Liver (tissue), 9 donors: ENCODE data around the gene SGIP1. TPM values are rescaled to one million over a fixed set of nuclear protein-coding genes. Genes with fewer than 3 reads are reported as not detected.

Experiments
- DNase-seq: peaks from one replicate; pipeline ENCODE4 v3.0.0-alpha.2; 2017; ENCODE audit warnings: low spot score
- H3K27ac ChIP-seq, 2 donors: one replicate each; pipeline ENCODE4 v1.7.0; 2013; ENCODE audit warnings: inconsistent platforms in 2 of 2, low read length in 2 of 2, control low read depth in 1 of 2, low read depth in 1 of 2, mild to moderate bottlenecking in 1 of 2
- H3K27me3 ChIP-seq, 4 donors: one replicate each; pipeline versions ENCODE4 v1.6.1 to v1.7.0; 2013; ENCODE audit warnings: low read length in 3 of 4, inconsistent platforms in 1 of 4, mild to moderate bottlenecking in 1 of 4, moderate library complexity in 1 of 4; ENCODE audit not compliant: control insufficient read depth in 4 of 4, insufficient read depth in 4 of 4
- H3K36me3 ChIP-seq, 4 donors: one replicate each; pipeline versions ENCODE4 v1.6.1 to v1.7.0; 2013; ENCODE audit warnings: low read length in 3 of 4, mild to moderate bottlenecking in 3 of 4, low read depth in 1 of 4, moderate library complexity in 1 of 4; ENCODE audit not compliant: control insufficient read depth in 4 of 4, insufficient read depth in 3 of 4
- H3K4me1 ChIP-seq, 4 donors: one replicate each; pipeline versions ENCODE4 v1.6.1 to v1.7.0; 2013; ENCODE audit warnings: low read length in 3 of 4, mild to moderate bottlenecking in 3 of 4, moderate library complexity in 1 of 4; ENCODE audit not compliant: control insufficient read depth in 4 of 4, insufficient read depth in 4 of 4
- H3K4me3 ChIP-seq, 3 donors: one replicate each; pipeline versions ENCODE4 v1.6.1 to v1.7.0; 2013; ENCODE audit warnings: low read length in 3 of 3, control low read depth in 1 of 3, low read depth in 1 of 3, mild to moderate bottlenecking in 1 of 3
- H3K9ac ChIP-seq, 2 donors: one replicate each; pipeline ENCODE4 v1.7.0; 2013; ENCODE audit warnings: low read length in 2 of 2, mild to moderate bottlenecking in 2 of 2, moderate library complexity in 2 of 2, control low read depth in 1 of 2, low read depth in 1 of 2
- H3K9me3 ChIP-seq, 4 donors: one replicate each; pipeline versions ENCODE4 v1.6.1 to v1.7.0; 2013; ENCODE audit warnings: low read length in 3 of 4; ENCODE audit not compliant: control insufficient read depth in 4 of 4
- EGR1 ChIP-seq, 2 donors: IDR thresholded peaks; 2 replicates each; pipeline ENCODE4 v1.6.1; 2016 to 2018; ENCODE audit warnings: antibody characterized with exemption in 2 of 2, low read depth in 2 of 2
- FOXA1 ChIP-seq: IDR thresholded peaks from 2 replicates; pipeline ENCODE4 v1.6.1; 2016; ENCODE audit warnings: antibody characterized with exemption
- FOXA2 ChIP-seq: IDR thresholded peaks from 2 replicates; pipeline ENCODE4 v1.6.1; 2016; ENCODE audit warnings: antibody characterized with exemption
- GABPA ChIP-seq, 2 donors: IDR thresholded peaks in 1 of 2; conservative IDR thresholded peaks in 1 of 2; 2 replicates each; pipeline ENCODE4 v1.6.1; 2016; ENCODE audit warnings: antibody characterized with exemption in 2 of 2, mild to moderate bottlenecking in 1 of 2, moderate library complexity in 1 of 2
- JUND ChIP-seq, 2 donors: IDR thresholded peaks; 2 replicates each; pipeline ENCODE4 v1.6.1; 2016; ENCODE audit warnings: antibody characterized with exemption in 2 of 2
- NR2F2 ChIP-seq: IDR thresholded peaks from 2 replicates; pipeline ENCODE4 v1.6.1; 2016; ENCODE audit warnings: antibody characterized with exemption
- SP1 ChIP-seq: IDR thresholded peaks from 2 replicates; pipeline ENCODE4 v1.6.1; 2018; ENCODE audit warnings: antibody characterized with exemption, mild to moderate bottlenecking
- TAF1 ChIP-seq: conservative IDR thresholded peaks from 2 replicates; pipeline ENCODE4 v1.6.1; 2016; ENCODE audit warnings: antibody characterized with exemption, mild to moderate bottlenecking
- YY1 ChIP-seq: IDR thresholded peaks from 2 replicates; pipeline ENCODE4 v1.6.1; 2016; ENCODE audit warnings: antibody characterized with exemption, mild to moderate bottlenecking
- WGBS: extraction: QIAGEN DNeasy Blood & Tissue Kit; methylation state at CpG from one replicate; pipeline ENCODE4 v1.1.7; 2013; 5-methylcytosine and 5-hydroxymethylcytosine counted together
- polyA plus RNA-seq, 2 donors: library from polyadenylated mRNA; stranded (reverse) in 1 of 2; unstranded in 1 of 2; fragments of 200-250 nt in 1 of 2; fragments of >200 nt in 1 of 2; fragmentation: Nextera tagmentation in 1 of 2; extraction: Ambion mirVana in 1 of 2; gene quantifications; one replicate each; pipeline versions ENCODE4 v1.2.1 to v1.2.3, GENCODE V29; 2013 to 2015
- total RNA-seq, 2 donors: library from RNA; depleted of rRNA; stranded (reverse); fragments of >200 nt; gene quantifications; one replicate each; pipeline ENCODE4 v1.2.3, GENCODE V29; 2014
- TF ChIP-seq, protein P1 (sequence below): IDR thresholded peaks from 2 replicates; pipeline ENCODE4 v1.6.1; 2016; ENCODE audit warnings: antibody characterized with exemption
- TF ChIP-seq, protein P2 (sequence below): IDR thresholded peaks from 2 replicates; pipeline ENCODE4 v1.6.1; 2016; ENCODE audit warnings: antibody characterized with exemption, mild to moderate bottlenecking
- TF ChIP-seq, protein P3 (sequence below): fragments of 150-350 bp; IDR thresholded peaks from 2 replicates; pipeline ENCODE4 v1.5.1; 2017; ENCODE audit warnings: improper control_type of control experiment, low read depth, low read length; ENCODE audit not compliant: missing input control
- TF ChIP-seq, protein P4 (sequence below): IDR thresholded peaks from 2 replicates; pipeline ENCODE4 v1.6.1; 2016; ENCODE audit warnings: antibody characterized with exemption
- TF ChIP-seq, protein P5 (sequence below): IDR thresholded peaks from 2 replicates; pipeline ENCODE4 v1.6.1; 2016; ENCODE audit warnings: antibody characterized with exemption
- donor health status: healthy.
- donor health status: healthy.
- donor health status: healthy.
- donor health status: healthy.
- donor health status: healthy.

Gene SGIP1
- total and polyA plus RNA-seq, 4 donors: 0.09 to 2.5 (median 0.38) TPM

DNA sequence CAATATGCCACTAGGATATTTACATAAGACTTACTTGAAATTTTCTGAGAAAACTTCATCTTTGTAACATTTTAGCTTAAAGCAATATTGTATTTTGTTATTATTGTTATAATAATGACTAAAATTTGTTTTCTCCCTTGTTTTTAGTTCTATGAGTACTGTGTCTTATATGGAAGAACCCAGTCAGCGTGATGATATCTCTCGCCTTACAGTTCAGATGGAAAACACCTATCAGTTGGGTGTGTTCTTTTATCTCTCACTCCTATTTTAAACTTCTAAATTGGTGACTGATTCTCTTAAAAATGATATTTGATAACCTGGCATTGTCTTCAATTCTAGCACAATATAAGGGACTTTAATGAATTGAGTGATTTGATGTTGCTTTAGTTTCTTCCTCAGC, 236.3 kb downstream of the SGIP1 start:
- Histone ChIP-seq H3K36me3 (peaks cover 0 to 11% (median 2%) of the 10 kb centered on the region in 4 donors), H3K9ac (no peak overlapping the region), H3K4me1 (peaks cover 0 to under 1% (median 0%) of the 10 kb centered on the region in 4 donors), H3K9me3 (no peaks in the 10 kb centered on the region), H3K27me3 (no peaks in the 10 kb centered on the region), H3K27ac (no peak overlapping the region), H3K4me3 (no peak overlapping the region)
- 98% methylated on average over 2 of the region's 2 CpGs for WGBS
- DNase-seq: no peak
- TF ChIP-seq JUND (IDR thresholded peaks at IDR 0.05) (no peak), NR2F2 (no peak), FOXA2 (no peak)

DNA sequence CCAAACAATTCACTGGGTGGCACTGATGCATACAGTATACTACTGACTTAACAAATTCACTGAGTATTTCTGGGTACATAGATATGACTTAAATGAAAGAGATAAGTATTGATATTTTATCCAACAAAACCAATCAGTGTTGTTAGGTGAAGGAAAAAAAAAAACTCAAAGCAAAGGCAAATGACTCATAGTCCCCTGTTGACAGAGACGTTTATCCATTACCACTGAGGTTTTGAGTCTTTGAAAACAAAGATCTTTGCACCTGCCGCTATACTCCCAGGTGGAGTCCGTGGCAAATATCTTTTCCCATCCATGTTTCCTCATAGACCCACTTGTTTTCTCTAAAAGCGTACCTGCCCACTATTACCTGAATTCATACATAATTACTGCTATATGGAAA, 236.7 kb downstream of the SGIP1 start:
- Histone ChIP-seq H3K36me3 (peaks cover 0 to 11% (median 2%) of the 10 kb centered on the region in 4 donors), H3K9me3 (no peaks in the 10 kb centered on the region), H3K4me3 (no peak overlapping the region), H3K27ac (no peak overlapping the region), H3K9ac (no peak overlapping the region), H3K4me1 (no peaks in the 10 kb centered on the region), H3K27me3 (no peaks in the 10 kb centered on the region)
- WGBS: 89% methylated on average over 4 of the region's 4 CpGs
- DNase-seq: no peak
- TF ChIP-seq, protein P1, sequence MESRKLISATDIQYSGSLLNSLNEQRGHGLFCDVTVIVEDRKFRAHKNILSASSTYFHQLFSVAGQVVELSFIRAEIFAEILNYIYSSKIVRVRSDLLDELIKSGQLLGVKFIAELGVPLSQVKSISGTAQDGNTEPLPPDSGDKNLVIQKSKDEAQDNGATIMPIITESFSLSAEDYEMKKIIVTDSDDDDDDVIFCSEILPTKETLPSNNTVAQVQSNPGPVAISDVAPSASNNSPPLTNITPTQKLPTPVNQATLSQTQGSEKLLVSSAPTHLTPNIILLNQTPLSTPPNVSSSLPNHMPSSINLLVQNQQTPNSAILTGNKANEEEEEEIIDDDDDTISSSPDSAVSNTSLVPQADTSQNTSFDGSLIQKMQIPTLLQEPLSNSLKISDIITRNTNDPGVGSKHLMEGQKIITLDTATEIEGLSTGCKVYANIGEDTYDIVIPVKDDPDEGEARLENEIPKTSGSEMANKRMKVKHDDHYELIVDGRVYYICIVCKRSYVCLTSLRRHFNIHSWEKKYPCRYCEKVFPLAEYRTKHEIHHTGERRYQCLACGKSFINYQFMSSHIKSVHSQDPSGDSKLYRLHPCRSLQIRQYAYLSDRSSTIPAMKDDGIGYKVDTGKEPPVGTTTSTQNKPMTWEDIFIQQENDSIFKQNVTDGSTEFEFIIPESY: no peak

DNA sequence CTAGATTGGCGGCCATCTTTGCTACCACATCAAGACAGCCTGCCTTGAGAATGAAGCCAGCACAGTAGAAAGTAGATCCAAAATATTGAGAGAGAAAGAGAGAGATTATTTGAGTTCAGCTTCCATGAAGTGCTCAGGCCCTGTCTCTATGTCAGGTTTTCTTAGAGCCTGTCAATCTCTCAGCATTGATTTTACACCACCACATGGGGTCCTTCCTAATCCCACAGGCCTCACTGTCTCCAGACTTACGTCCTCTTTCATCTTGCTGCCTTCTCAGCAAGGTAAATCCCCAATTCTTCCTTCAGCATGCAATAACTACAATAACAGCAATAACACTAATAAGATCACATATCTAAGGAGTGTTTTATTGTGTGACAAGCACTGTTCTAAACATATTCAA, 239.3 kb downstream of the SGIP1 start:
- no peak for TF ChIP-seq SP1
- TF ChIP-seq YY1: no peak
- TF ChIP-seq, protein P2, sequence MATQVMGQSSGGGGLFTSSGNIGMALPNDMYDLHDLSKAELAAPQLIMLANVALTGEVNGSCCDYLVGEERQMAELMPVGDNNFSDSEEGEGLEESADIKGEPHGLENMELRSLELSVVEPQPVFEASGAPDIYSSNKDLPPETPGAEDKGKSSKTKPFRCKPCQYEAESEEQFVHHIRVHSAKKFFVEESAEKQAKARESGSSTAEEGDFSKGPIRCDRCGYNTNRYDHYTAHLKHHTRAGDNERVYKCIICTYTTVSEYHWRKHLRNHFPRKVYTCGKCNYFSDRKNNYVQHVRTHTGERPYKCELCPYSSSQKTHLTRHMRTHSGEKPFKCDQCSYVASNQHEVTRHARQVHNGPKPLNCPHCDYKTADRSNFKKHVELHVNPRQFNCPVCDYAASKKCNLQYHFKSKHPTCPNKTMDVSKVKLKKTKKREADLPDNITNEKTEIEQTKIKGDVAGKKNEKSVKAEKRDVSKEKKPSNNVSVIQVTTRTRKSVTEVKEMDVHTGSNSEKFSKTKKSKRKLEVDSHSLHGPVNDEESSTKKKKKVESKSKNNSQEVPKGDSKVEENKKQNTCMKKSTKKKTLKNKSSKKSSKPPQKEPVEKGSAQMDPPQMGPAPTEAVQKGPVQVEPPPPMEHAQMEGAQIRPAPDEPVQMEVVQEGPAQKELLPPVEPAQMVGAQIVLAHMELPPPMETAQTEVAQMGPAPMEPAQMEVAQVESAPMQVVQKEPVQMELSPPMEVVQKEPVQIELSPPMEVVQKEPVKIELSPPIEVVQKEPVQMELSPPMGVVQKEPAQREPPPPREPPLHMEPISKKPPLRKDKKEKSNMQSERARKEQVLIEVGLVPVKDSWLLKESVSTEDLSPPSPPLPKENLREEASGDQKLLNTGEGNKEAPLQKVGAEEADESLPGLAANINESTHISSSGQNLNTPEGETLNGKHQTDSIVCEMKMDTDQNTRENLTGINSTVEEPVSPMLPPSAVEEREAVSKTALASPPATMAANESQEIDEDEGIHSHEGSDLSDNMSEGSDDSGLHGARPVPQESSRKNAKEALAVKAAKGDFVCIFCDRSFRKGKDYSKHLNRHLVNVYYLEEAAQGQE: no peak
- no peak for TF ChIP-seq FOXA2
- TF ChIP-seq, protein P3, sequence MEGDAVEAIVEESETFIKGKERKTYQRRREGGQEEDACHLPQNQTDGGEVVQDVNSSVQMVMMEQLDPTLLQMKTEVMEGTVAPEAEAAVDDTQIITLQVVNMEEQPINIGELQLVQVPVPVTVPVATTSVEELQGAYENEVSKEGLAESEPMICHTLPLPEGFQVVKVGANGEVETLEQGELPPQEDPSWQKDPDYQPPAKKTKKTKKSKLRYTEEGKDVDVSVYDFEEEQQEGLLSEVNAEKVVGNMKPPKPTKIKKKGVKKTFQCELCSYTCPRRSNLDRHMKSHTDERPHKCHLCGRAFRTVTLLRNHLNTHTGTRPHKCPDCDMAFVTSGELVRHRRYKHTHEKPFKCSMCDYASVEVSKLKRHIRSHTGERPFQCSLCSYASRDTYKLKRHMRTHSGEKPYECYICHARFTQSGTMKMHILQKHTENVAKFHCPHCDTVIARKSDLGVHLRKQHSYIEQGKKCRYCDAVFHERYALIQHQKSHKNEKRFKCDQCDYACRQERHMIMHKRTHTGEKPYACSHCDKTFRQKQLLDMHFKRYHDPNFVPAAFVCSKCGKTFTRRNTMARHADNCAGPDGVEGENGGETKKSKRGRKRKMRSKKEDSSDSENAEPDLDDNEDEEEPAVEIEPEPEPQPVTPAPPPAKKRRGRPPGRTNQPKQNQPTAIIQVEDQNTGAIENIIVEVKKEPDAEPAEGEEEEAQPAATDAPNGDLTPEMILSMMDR: no peak
- no peak for TF ChIP-seq FOXA1
- no peak for TF ChIP-seq NR2F2
- TF ChIP-seq, protein P4, sequence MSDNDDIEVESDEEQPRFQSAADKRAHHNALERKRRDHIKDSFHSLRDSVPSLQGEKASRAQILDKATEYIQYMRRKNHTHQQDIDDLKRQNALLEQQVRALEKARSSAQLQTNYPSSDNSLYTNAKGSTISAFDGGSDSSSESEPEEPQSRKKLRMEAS: no peak
- no peak for TF ChIP-seq EGR1 (IDR thresholded peaks at IDR 0.05; ENCODE audit: low read depth in 2 of 2)
- no peak for TF ChIP-seq GABPA (IDR thresholded peaks at IDR 0.05 in 1 of 2, conservative IDR thresholded peaks at IDR 0.05 in 1 of 2)
- TF ChIP-seq TAF1: no peak
- TF ChIP-seq, protein P1: no peak
- TF ChIP-seq, protein P5, sequence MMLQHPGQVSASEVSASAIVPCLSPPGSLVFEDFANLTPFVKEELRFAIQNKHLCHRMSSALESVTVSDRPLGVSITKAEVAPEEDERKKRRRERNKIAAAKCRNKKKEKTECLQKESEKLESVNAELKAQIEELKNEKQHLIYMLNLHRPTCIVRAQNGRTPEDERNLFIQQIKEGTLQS: no peak
- TF ChIP-seq JUND (IDR thresholded peaks at IDR 0.05): no peak
- no peaks in the 10 kb centered on the region for H3K9me3 ChIP-seq
- H3K9ac ChIP-seq: no peak overlapping the region
- DNase-seq: no peak
- no peaks in the 10 kb centered on the region for H3K4me1 ChIP-seq
- H3K36me3 ChIP-seq: peaks cover 0 to 11% (median 2%) of the 10 kb centered on the region in 4 donors
- H3K27ac ChIP-seq: no peak overlapping the region
- WGBS: 98% methylated on average over 2 of the region's 2 CpGs
- H3K4me3 ChIP-seq: no peak overlapping the region
- no peaks in the 10 kb centered on the region for H3K27me3 ChIP-seq
